RWPE2 (cell line): Measurements from ENCODE around the gene MAST3.
A peak's percentile ranks its signal among the peaks of the same experiment; 100 is the strongest.

Experiments
- ATAC-seq: fragments of 200-7000 bp; cut with Tn5 transposase; 3 replicates; pipeline ENCODE4 v1.9.1; 2021; ENCODE audit warnings: low read depth
- DNase-seq: peaks from one replicate; pipeline ENCODE4 v3.0.0-alpha.2; 2020; ENCODE audit warnings: low spot score
- H3K27ac ChIP-seq: fragments of 450-650 bp; 2 replicates; pipeline ENCODE4 v1.5.1; 2017; ENCODE audit warnings: mild to moderate bottlenecking; ENCODE audit not compliant: poor library complexity, severe bottlenecking
- H3K27me3 ChIP-seq: fragments of 250-450 bp; sonication (Bioruptor Pico); 2 replicates; pipeline ENCODE4 v1.5.1; 2021; ENCODE audit warnings: mild to moderate bottlenecking, moderate library complexity; ENCODE audit not compliant: insufficient read depth, poor library complexity, severe bottlenecking
- H3K36me3 ChIP-seq: fragments of 250-450 bp; sonication (Bioruptor Pico); 2 replicates; pipeline ENCODE4 v1.5.1; 2020; ENCODE audit warnings: low read depth, mild to moderate bottlenecking, moderate library complexity
- H3K4me1 ChIP-seq: fragments of 250-450 bp; sonication (Bioruptor Pico); 2 replicates; pipeline ENCODE4 v1.5.1; 2021; ENCODE audit warnings: mild to moderate bottlenecking, moderate library complexity; ENCODE audit not compliant: insufficient read depth, poor library complexity, severe bottlenecking
- H3K4me3 ChIP-seq: fragments of 250-450 bp; sonication (Bioruptor Pico); 2 replicates; pipeline ENCODE4 v1.5.1; 2021; ENCODE audit warnings: mild to moderate bottlenecking, moderate library complexity; ENCODE audit not compliant: severe bottlenecking
- H3K9me3 ChIP-seq: fragments of 250-450 bp; sonication (Bioruptor Pico); 2 replicates; pipeline ENCODE4 v1.5.1; 2021; ENCODE audit warnings: mild to moderate bottlenecking, moderate library complexity; ENCODE audit not compliant: severe bottlenecking
- CTCF ChIP-seq: fragments of 450-650 bp; IDR thresholded peaks from one replicate; pipeline ENCODE4 v1.5.1; 2017; ENCODE audit warnings: mild to moderate bottlenecking, moderate library complexity; ENCODE audit not compliant: poor library complexity, severe bottlenecking

MAST3 gene

GRCh38 chr19:18161636-18162002 is 64.0 kb downstream of the MAST3 start:
- no peaks in the 10 kb centered on the region for H3K27me3 ChIP-seq
- peaks cover 18% of the 10 kb centered on the region for H3K4me1 ChIP-seq
- H3K9me3 ChIP-seq: no peaks in the 10 kb centered on the region
- H3K4me3 ChIP-seq: no peak overlapping the region
- no peak for ATAC-seq
- TF ChIP-seq CTCF: peak; percentile 71
- peaks cover 57% of the 10 kb centered on the region for H3K36me3 ChIP-seq
- DNase-seq: no peak
- no peak overlapping the region for H3K27ac ChIP-seq

GRCh38 chr19:18164072-18164471 is 66.5 kb downstream of the MAST3 start:
- no peak for ATAC-seq
- peaks cover 4% of the 10 kb centered on the region for H3K4me1 ChIP-seq
- H3K27ac ChIP-seq: no peak overlapping the region
- H3K36me3 ChIP-seq: peaks cover 78% of the 10 kb centered on the region
- DNase-seq: no peak
- H3K9me3 ChIP-seq: no peaks in the 10 kb centered on the region
- no peak overlapping the region for H3K4me3 ChIP-seq
- TF ChIP-seq CTCF: no peak
- no peaks in the 10 kb centered on the region for H3K27me3 ChIP-seq

- peaks cover 77% of the 10 kb centered on the region for H3K36me3 ChIP-seq
- no peaks in the 10 kb centered on the region for H3K27me3 ChIP-seq
- no peaks in the 10 kb centered on the region for H3K4me1 ChIP-seq
- no peak overlapping the region for H3K27ac ChIP-seq
- no peak for TF ChIP-seq CTCF
- no peak overlapping the region for H3K4me3 ChIP-seq
- ATAC-seq (no peak), DNase-seq (no peak)
- H3K9me3 ChIP-seq: no peaks in the 10 kb centered on the region
Measured at GRCh38 chr19:18165794-18166544, 68.4 kb downstream of the MAST3 start.

- Histone ChIP-seq H3K4me1 (no peaks in the 10 kb centered on the region), H3K27ac (no peak overlapping the region), H3K4me3 (no peak overlapping the region), H3K36me3 (peaks cover 72% of the 10 kb centered on the region), H3K9me3 (no peaks in the 10 kb centered on the region), H3K27me3 (no peaks in the 10 kb centered on the region)
- DNase-seq: no peak
- ATAC-seq: no peak
- no peak for TF ChIP-seq CTCF
Measured at GRCh38 chr19:18167011-18167410, 69.4 kb downstream of the MAST3 start.

- peak; percentile 79 for ATAC-seq
- Histone ChIP-seq H3K27me3 (no peaks in the 10 kb centered on the region), H3K4me3 (no peak overlapping the region), H3K4me1 (no peaks in the 10 kb centered on the region), H3K36me3 (peaks cover 61% of the 10 kb centered on the region), H3K27ac (no peak overlapping the region), H3K9me3 (no peaks in the 10 kb centered on the region)
- no peak for DNase-seq
- peak; percentile 81 for TF ChIP-seq CTCF
Measured at GRCh38 chr19:18167975-18168645, 70.5 kb downstream of the MAST3 start.
